Neural cell (in vitro differentiated cells): Measurements from ENCODE around the gene F5.
"Not testable (repeated sequence)": the region's sequence is repeated elsewhere in the genome, so short reads cannot be mapped to it uniquely, and the experiment has no call there.

Source experiments
- EZH2 ChIP-seq: fragments of 200-600, 300-800 bp; shearing (Covaris generic), sonication (generic); IDR thresholded peaks from 2 replicates; pipeline ENCODE4 v1.6.1; 2014; ENCODE audit warnings: antibody characterized with exemption, low read length, borderline replicate concordance, mild to moderate bottlenecking; ENCODE audit not compliant: insufficient read depth, poor library complexity, severe bottlenecking
- POLR2AphosphoS5 ChIP-seq: IDR thresholded peaks from 2 replicates; pipeline ENCODE4 v1.6.1; 2012
- TAF1 ChIP-seq: IDR thresholded peaks from 2 replicates; pipeline ENCODE4 v1.6.1; 2012; ENCODE audit warnings: low read depth
- TF ChIP-seq, protein P1 (sequence below): fragments of 450-650 bp; IDR thresholded peaks from 2 replicates; pipeline ENCODE4 v1.5.1; 2014; ENCODE audit warnings: antibody characterized with exemption, mild to moderate bottlenecking, moderate library complexity; ENCODE audit not compliant: poor library complexity, severe bottlenecking

DNA sequence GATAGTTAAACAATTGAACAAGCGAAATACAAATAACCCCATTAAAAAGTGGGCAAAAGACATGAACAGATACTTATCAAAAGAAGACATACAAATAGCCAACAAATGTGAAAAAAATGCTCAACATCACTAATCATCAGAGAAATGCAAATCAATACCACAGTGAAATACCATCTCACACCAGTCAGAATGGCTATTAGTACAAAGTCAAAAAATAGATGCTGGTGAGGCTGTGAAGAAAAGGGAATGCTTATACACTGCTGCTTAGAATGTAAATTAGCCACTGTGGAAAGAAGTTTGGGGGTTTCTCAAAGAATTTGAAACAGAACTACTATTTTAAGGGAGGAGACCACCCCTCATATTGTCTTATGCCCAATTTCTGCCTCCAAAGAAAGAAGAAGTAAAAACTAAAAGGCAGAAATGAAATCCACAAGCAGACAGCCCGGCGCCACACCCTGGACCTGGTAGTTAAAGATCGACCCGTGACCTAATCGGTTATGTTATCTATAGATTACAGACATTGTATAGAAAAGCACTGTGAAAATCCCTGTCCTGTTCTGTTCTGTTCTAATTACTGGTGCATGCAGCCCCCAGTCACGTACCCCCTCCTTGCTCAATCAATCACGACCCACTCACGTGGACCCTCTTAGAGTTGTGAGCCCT is 52.6 kb downstream of the F5 start:
- TF ChIP-seq TAF1, POLR2AphosphoS5, EZH2: not testable (repeated sequence)
- TF ChIP-seq, protein P1, sequence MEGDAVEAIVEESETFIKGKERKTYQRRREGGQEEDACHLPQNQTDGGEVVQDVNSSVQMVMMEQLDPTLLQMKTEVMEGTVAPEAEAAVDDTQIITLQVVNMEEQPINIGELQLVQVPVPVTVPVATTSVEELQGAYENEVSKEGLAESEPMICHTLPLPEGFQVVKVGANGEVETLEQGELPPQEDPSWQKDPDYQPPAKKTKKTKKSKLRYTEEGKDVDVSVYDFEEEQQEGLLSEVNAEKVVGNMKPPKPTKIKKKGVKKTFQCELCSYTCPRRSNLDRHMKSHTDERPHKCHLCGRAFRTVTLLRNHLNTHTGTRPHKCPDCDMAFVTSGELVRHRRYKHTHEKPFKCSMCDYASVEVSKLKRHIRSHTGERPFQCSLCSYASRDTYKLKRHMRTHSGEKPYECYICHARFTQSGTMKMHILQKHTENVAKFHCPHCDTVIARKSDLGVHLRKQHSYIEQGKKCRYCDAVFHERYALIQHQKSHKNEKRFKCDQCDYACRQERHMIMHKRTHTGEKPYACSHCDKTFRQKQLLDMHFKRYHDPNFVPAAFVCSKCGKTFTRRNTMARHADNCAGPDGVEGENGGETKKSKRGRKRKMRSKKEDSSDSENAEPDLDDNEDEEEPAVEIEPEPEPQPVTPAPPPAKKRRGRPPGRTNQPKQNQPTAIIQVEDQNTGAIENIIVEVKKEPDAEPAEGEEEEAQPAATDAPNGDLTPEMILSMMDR, result not testable (repeated sequence)
